SK-N-SH treated with all-trans-retinoic acid at 6 μM for 48 hours (cell line): ENCODE measurements around the gene ARAP1.

ENCODE experiments used
- ATAC-seq: fragments of 200-7000 bp; cut with Tn5 transposase; 3 replicates; pipeline ENCODE4 v1.9.1; 2020; ENCODE audit warnings: mild to moderate bottlenecking, moderate library complexity
- ARNTL ChIP-seq: fragments of 450-650 bp; formaldehyde crosslinking; IDR thresholded peaks from 2 replicates; pipeline ENCODE4 v1.5.0; 2020; ENCODE audit warnings: low read depth, mild to moderate bottlenecking, moderate library complexity, borderline replicate concordance
- CREB5 ChIP-seq: fragments of 250-450 bp; sonication (Bioruptor Pico); IDR thresholded peaks from 2 replicates; pipeline ENCODE4 v1.5.1; 2020; ENCODE audit warnings: low read depth, mild to moderate bottlenecking, moderate library complexity
- CSDC2 ChIP-seq: fragments of 250-450 bp; sonication (Bioruptor Pico); IDR thresholded peaks from 2 replicates; pipeline ENCODE4 v1.5.0; 2020; ENCODE audit warnings: mild to moderate bottlenecking, moderate library complexity
- CSRNP3 ChIP-seq: fragments of 250-450 bp; sonication (Bioruptor Pico); IDR thresholded peaks from 2 replicates; pipeline ENCODE4 v1.5.1; 2021; ENCODE audit warnings: mild to moderate bottlenecking, moderate library complexity
- ESRRG ChIP-seq: fragments of 250-450 bp; sonication (Bioruptor Pico); IDR thresholded peaks from 2 replicates; pipeline ENCODE4 v1.6.1; 2021; ENCODE audit warnings: mild to moderate bottlenecking
- GLIS3 ChIP-seq: fragments of 250-450 bp; sonication (Bioruptor Pico); IDR thresholded peaks from 2 replicates; pipeline ENCODE4 v1.5.0; 2020; ENCODE audit warnings: mild to moderate bottlenecking, moderate library complexity
- ISL1 ChIP-seq: fragments of 250-450 bp; sonication (Bioruptor Pico); IDR thresholded peaks from 2 replicates; pipeline ENCODE4 v2.1.2; 2022; ENCODE audit warnings: mild to moderate bottlenecking, moderate library complexity
- PATZ1 ChIP-seq: fragments of 250-450 bp; sonication (Bioruptor Pico); IDR thresholded peaks from 2 replicates; pipeline ENCODE4 v1.8.0; 2020; ENCODE audit warnings: mild to moderate bottlenecking, moderate library complexity, borderline replicate concordance
- POU6F1 ChIP-seq: fragments of 250-450 bp; sonication (Bioruptor Pico); IDR thresholded peaks from 2 replicates; pipeline ENCODE4 v1.8.0; 2021; ENCODE audit warnings: low read depth, mild to moderate bottlenecking, moderate library complexity, borderline replicate concordance
- RARB ChIP-seq: fragments of 250-450 bp; sonication (Bioruptor Pico); IDR thresholded peaks from 2 replicates; pipeline ENCODE4 v1.8.0; 2021; ENCODE audit warnings: mild to moderate bottlenecking, moderate library complexity
- SNAI2 ChIP-seq: fragments of 250-450 bp; sonication (Bioruptor Pico); IDR thresholded peaks from 2 replicates; pipeline ENCODE4 v1.5.0; 2020; ENCODE audit warnings: mild to moderate bottlenecking, moderate library complexity
- TCF4 ChIP-seq: fragments of 250-450 bp; sonication (Bioruptor Pico); IDR thresholded peaks from 2 replicates; pipeline ENCODE4 v1.8.0; 2021; ENCODE audit warnings: mild to moderate bottlenecking, moderate library complexity, borderline replicate concordance
- TSHZ2 ChIP-seq: fragments of 250-450 bp; sonication (Bioruptor Pico); IDR thresholded peaks from 2 replicates; pipeline ENCODE4 v1.5.0; 2020; ENCODE audit warnings: mild to moderate bottlenecking, moderate library complexity
- ZC3H10 ChIP-seq: fragments of 250-450 bp; sonication (Bioruptor Pico); IDR thresholded peaks from 2 replicates; pipeline ENCODE4 v1.5.1; 2021; ENCODE audit warnings: mild to moderate bottlenecking, moderate library complexity
- ZFP3 ChIP-seq: fragments of 250-450 bp; sonication (Bioruptor Pico); IDR thresholded peaks from 2 replicates; pipeline ENCODE4 v1.5.0; 2020; ENCODE audit warnings: mild to moderate bottlenecking, moderate library complexity
- ZFP30 ChIP-seq: fragments of 450-650 bp; formaldehyde crosslinking; IDR thresholded peaks from 2 replicates; pipeline ENCODE4 v1.5.0; 2022; ENCODE audit warnings: mild to moderate bottlenecking, moderate library complexity
- ZNF8 ChIP-seq: fragments of 450-650 bp; formaldehyde crosslinking; IDR thresholded peaks from 2 replicates; pipeline ENCODE4 v1.5.0; 2020; ENCODE audit warnings: mild to moderate bottlenecking, moderate library complexity

ARAP1 gene

GRCh38 chr11:72641522-72642042, 110.6 kb downstream of the ARAP1 start:
- ATAC-seq = no peak

More at GRCh38 chr11:72641522-72642042, 110.6 kb downstream of the ARAP1 start:
- no peak for TF ChIP-seq ZFP3 (CRISPR knock-in tag)
- TF ChIP-seq ZNF8 (CRISPR knock-in tag) = no peak
- TF ChIP-seq ZC3H10 (CRISPR knock-in tag) = no peak
- TF ChIP-seq POU6F1 = no peak
- TF ChIP-seq SNAI2 (CRISPR knock-in tag) = no peak
- TF ChIP-seq TSHZ2 = no peak
- no peak for TF ChIP-seq CSRNP3
- no peak for TF ChIP-seq RARB (CRISPR knock-in tag)
- no peak for TF ChIP-seq ESRRG (CRISPR knock-in tag)
- no peak for TF ChIP-seq CREB5
- no peak for TF ChIP-seq ISL1
- TF ChIP-seq PATZ1 (CRISPR knock-in tag) = no peak
- TF ChIP-seq ZFP30 = no peak
- TF ChIP-seq GLIS3 (CRISPR knock-in tag) = no peak
- no peak for TF ChIP-seq TCF4 (CRISPR knock-in tag)
- no peak for TF ChIP-seq CSDC2
- TF ChIP-seq ARNTL (CRISPR knock-in tag) = no peak
